NCI-H2196 treated with DMSO at 0.1 percent for 48 hours (cell line): ENCODE measurements around the gene PRICKLE2.
A peak's percentile ranks its signal among the peaks of the same experiment; 100 is the strongest.

ENCODE experiments used
- DNase-seq: peaks from one replicate; lab custom pipeline; 2025; ENCODE audit not compliant: unreplicated experiment; lab: John Stamatoyannopoulos, UW

Gene PRICKLE2

GRCh38 chr3:64161481-64161952 is 63.7 kb downstream of the PRICKLE2 start:
- no peak for DNase-seq

GRCh38 chr3:64160000-64160695 is 65.1 kb downstream of the PRICKLE2 start:
- DNase-seq, result no peak

GRCh38 chr3:64158334-64158733 is 66.9 kb downstream of the PRICKLE2 start:
- DNase-seq, result no peak

- no peak for DNase-seq
Observed at GRCh38 chr3:64157150-64158035, 67.9 kb downstream of the PRICKLE2 start.

GRCh38 chr3:64155328-64155727 is 69.9 kb downstream of the PRICKLE2 start:
- no peak for DNase-seq

- no peak for DNase-seq
Observed at GRCh38 chr3:64152676-64153466, 72.4 kb downstream of the PRICKLE2 start.

- DNase-seq, result no peak
Observed at GRCh38 chr3:64152086-64152485, 73.2 kb downstream of the PRICKLE2 start.

GRCh38 chr3:64151342-64151871 is 73.9 kb downstream of the PRICKLE2 start:
- DNase-seq, result no peak

- DNase-seq, result peak; percentile 21
Observed at GRCh38 chr3:64150623-64151207, 74.6 kb downstream of the PRICKLE2 start.

- no peak for DNase-seq
Observed at GRCh38 chr3:64149886-64150285, 75.4 kb downstream of the PRICKLE2 start.

- DNase-seq, result no peak
Observed at GRCh38 chr3:64148955-64149653, 76.2 kb downstream of the PRICKLE2 start.

GRCh38 chr3:64147211-64147610 is 78.1 kb downstream of the PRICKLE2 start:
- DNase-seq, result no peak

GRCh38 chr3:64145438-64145837 is 79.8 kb downstream of the PRICKLE2 start:
- DNase-seq, result no peak

- DNase-seq, result no peak
Observed at GRCh38 chr3:64144241-64144900, 80.9 kb downstream of the PRICKLE2 start.

- no peak for DNase-seq
Observed at GRCh38 chr3:64143409-64144130, 81.7 kb downstream of the PRICKLE2 start.

- DNase-seq, result no peak
Observed at GRCh38 chr3:64141476-64141875, 83.8 kb downstream of the PRICKLE2 start.

GRCh38 chr3:64140651-64141050 is 84.6 kb downstream of the PRICKLE2 start:
- no peak for DNase-seq

- no peak for DNase-seq
Observed at GRCh38 chr3:64138656-64139375, 86.5 kb downstream of the PRICKLE2 start.
